Skeletal muscle tissue (tissue), 4 donors: ENCODE measurements around the gene SLC44A1. TPM values are rescaled to one million over a fixed set of nuclear protein-coding genes. Genes with fewer than 3 reads are reported as not detected.

ENCODE experiments used
- H3K27ac ChIP-seq: one replicate; pipeline ENCODE4 v1.7.0; 2013; ENCODE audit warnings: mild to moderate bottlenecking, low read depth, low read length, inconsistent platforms
- H3K27me3 ChIP-seq, 3 donors: one replicate each; pipeline ENCODE4 v1.7.0; 2013; ENCODE audit warnings: low read length in 3 of 3; ENCODE audit not compliant: control insufficient read depth in 3 of 3, insufficient read depth in 3 of 3
- H3K36me3 ChIP-seq, 3 donors: one replicate each; pipeline ENCODE4 v1.7.0; 2013; ENCODE audit warnings: low read length in 3 of 3; ENCODE audit not compliant: control insufficient read depth in 3 of 3, insufficient read depth in 3 of 3
- H3K4me1 ChIP-seq, 3 donors: one replicate each; pipeline ENCODE4 v1.7.0; 2013; ENCODE audit warnings: low read length in 3 of 3, mild to moderate bottlenecking in 3 of 3; ENCODE audit not compliant: control insufficient read depth in 3 of 3, insufficient read depth in 3 of 3
- H3K4me3 ChIP-seq, 3 donors: one replicate each; pipeline ENCODE4 v1.7.0; 2013; ENCODE audit warnings: low read length in 3 of 3
- H3K9ac ChIP-seq, 3 donors: one replicate each; pipeline ENCODE4 v1.7.0; 2013; ENCODE audit warnings: low read length in 3 of 3, mild to moderate bottlenecking in 3 of 3, moderate library complexity in 2 of 3, low read depth in 1 of 3
- H3K9me3 ChIP-seq, 3 donors: one replicate each; pipeline ENCODE4 v1.7.0; 2013; ENCODE audit warnings: low read length in 3 of 3; ENCODE audit not compliant: control insufficient read depth in 3 of 3
- total RNA-seq: library from RNA; depleted of rRNA; stranded (reverse); fragments of >200 nt; gene quantifications from one replicate; pipeline ENCODE4 v1.2.3, GENCODE V29; 2014
- donor health status: Osteomylitis.

SLC44A1 gene
- total RNA-seq, 1 donor from 2014 or later: 14.6 TPM

DNA sequence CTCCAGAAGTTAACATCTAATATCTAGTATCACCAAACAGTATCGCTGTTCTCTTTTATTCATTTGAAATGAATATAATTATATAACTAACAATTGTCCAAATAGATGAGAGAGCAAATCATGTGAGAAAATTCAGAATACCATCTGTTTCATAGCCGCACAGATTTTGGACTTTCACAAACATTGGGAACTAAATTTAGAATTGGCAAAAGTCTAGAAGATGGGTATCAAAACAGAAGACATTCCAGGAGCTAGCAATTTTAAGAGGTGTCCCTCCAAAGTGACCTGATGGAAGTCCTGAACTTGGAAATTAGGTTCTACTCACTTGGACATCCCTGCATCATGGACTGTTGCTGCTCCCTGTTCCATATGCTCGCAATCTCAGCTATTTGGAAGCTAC is 146.4 kb downstream of the SLC44A1 start:
- Histone ChIP-seq H3K9me3 (no peaks in the 10 kb centered on the region), H3K27me3 (no peaks in the 10 kb centered on the region)

DNA sequence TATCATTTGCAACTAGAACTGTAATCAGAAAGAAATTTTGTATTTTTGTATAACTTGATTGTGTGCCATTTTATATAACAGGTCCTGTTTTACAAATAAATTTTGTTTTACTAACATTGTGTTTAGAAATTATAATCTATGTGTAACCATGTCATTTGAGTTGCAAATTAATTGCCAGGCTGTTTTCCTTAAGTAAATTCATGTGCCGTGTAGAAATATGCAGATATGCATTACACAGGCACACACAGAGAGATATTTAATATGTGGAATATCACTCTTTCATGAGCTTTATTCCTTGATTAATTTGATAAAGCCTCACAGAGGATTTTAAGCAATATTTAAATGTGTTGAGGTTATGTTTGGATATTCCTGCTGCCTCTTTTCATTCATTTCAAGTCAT is 146.8 kb downstream of the SLC44A1 start:
- no peaks in the 10 kb centered on the region for H3K27me3 ChIP-seq
- H3K4me1 ChIP-seq: no peaks in the 10 kb centered on the region
- H3K9ac ChIP-seq: no peak overlapping the region
- peaks cover 0 to 2% (median 0%) of the 10 kb centered on the region in 3 donors for H3K36me3 ChIP-seq
- no peak overlapping the region for H3K27ac ChIP-seq
- no peak overlapping the region for H3K4me3 ChIP-seq
- no peaks in the 10 kb centered on the region for H3K9me3 ChIP-seq

More for the DNA sequence above, 146.4 kb downstream of the SLC44A1 start:
- Histone ChIP-seq H3K36me3 (peaks cover 0 to 2% (median 0%) of the 10 kb centered on the region in 3 donors), H3K9ac (no peak overlapping the region), H3K4me1 (no peaks in the 10 kb centered on the region), H3K4me3 (no peak overlapping the region), H3K27ac (no peak overlapping the region)

DNA sequence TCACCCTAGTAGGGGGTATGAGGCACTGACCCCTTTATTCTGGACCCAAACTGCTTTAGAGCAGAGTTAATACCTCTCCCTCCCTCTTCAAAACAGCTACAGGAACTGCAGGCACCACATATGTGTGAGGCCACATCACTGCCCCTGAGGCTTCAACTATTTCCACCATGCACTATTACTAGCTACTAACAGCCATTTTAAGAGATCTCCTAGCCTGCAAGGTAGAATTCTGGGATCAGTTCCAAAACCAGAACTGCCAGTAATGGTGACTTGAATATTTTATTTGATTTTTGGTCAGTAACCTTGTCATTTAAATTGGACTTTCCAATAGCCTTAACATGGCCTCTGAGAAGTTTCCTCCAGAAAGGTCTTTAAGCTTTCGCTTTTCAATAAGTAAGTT is 148.1 kb downstream of the SLC44A1 start:
- no peak overlapping the region for H3K9ac ChIP-seq
- no peaks in the 10 kb centered on the region for H3K27me3 ChIP-seq
- H3K4me3 ChIP-seq: no peak overlapping the region
- no peaks in the 10 kb centered on the region for H3K4me1 ChIP-seq
- no peaks in the 10 kb centered on the region for H3K36me3 ChIP-seq
- H3K27ac ChIP-seq: no peak overlapping the region
- H3K9me3 ChIP-seq: no peaks in the 10 kb centered on the region

DNA sequence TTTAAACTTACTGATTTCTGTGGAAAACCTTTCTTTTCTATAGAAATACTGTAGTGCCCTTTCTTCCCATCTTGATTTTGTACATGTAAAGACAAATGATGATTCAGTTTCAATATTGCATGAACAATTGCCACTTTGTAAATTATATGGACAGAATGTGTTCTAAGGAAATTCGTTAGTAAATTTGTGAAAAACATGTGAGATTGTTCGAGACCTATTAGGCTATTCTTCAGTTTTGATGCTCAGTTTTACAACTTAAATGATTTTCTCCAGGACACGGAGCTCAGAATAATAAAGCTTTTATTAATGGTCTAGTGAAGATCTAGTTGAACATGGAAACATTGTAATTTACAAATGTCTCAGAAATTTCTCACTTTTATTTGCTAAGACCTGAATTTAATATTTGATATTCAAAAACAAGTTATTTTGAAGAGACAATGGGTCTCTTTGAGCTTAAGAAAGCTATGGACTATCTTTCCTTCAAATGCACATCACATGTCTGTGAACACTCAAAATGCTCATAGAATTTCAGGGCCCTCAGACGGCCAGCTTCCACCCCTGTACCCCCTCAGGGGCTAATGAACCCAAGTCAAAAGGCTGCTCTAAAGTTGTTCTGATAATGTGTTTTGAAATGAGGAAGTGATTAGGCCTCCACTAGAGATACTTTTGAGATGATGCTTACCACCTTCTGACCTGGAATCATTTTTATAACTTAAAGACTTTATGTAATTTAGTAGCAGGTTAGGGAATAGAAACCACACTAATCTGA is 149.3 kb downstream of the SLC44A1 start:
- Histone ChIP-seq H3K9ac (no peak overlapping the region), H3K27ac (no peak overlapping the region), H3K27me3 (no peaks in the 10 kb centered on the region), H3K4me1 (no peaks in the 10 kb centered on the region), H3K4me3 (no peak overlapping the region), H3K36me3 (no peaks in the 10 kb centered on the region), H3K9me3 (no peaks in the 10 kb centered on the region)

DNA sequence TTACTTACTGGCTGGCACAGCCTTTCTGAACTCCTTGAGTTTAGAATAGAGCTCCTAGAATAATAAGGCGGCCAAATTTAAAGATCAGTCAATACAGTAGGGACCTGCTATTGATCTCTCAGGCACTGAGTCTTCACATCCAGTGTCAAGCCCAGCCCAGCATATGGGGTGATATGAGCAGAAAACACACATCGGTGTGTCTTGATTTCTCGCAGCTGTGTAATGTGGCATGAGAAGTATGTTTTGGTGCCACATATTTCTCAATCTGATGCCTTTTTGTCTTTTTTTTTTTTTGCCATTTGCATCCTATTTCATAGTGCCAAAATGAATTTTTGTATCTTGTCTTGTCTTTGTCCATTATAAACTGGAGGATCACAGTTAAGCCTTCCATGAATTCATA is 152.0 kb downstream of the SLC44A1 start:
- Histone ChIP-seq H3K9ac (no peak overlapping the region), H3K27me3 (no peaks in the 10 kb centered on the region)

DNA sequence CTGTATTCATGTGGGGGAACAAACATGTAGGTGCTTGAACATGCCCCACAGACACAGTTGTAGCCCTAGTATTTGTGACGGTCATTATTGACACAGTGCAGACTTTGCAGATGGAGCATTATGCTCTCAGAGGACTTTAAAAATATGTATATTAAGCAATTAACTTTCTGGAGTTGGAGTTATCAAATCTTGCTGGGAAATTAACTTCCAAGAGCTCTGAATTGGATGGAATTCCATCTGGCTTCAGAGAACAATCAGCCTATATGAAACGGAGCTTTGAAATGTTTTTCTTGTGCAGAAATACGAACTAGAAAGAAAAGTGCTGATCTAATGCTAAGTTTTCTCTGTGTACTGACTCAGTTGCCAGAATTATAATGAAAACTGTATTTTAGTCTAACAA is 152.4 kb downstream of the SLC44A1 start:
- no peak overlapping the region for H3K27ac ChIP-seq
- no peaks in the 10 kb centered on the region for H3K27me3 ChIP-seq
- no peaks in the 10 kb centered on the region for H3K9me3 ChIP-seq
- H3K4me1 ChIP-seq: peaks cover 0 to 4% (median 0%) of the 10 kb centered on the region in 3 donors
- H3K9ac ChIP-seq: no peak overlapping the region
- no peak overlapping the region for H3K4me3 ChIP-seq
- no peaks in the 10 kb centered on the region for H3K36me3 ChIP-seq

More for the DNA sequence above, 152.0 kb downstream of the SLC44A1 start:
- no peaks in the 10 kb centered on the region for H3K36me3 ChIP-seq
- H3K27ac ChIP-seq: no peak overlapping the region
- no peaks in the 10 kb centered on the region for H3K4me1 ChIP-seq
- no peaks in the 10 kb centered on the region for H3K9me3 ChIP-seq
- no peak overlapping the region for H3K4me3 ChIP-seq

DNA sequence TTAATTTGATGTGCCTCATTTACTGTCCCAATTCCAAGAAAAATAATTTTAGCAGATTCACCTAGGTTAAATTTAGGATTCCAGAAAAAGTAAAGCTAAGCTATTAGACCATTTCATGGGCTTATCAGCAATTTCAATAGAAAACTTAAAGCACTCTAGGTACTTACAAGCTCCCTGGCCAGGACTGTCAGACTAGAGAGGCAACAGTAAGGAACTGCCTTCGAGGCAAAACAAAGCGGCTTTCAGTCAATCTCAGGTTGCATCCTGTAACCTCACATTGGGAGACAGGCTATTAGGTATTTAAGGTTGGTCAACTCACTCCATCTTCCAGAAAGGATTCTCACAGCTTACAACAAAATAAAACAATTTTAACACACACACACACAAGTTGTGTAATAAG is 154.7 kb downstream of the SLC44A1 start:
- H3K36me3 ChIP-seq: no peaks in the 10 kb centered on the region

DNA sequence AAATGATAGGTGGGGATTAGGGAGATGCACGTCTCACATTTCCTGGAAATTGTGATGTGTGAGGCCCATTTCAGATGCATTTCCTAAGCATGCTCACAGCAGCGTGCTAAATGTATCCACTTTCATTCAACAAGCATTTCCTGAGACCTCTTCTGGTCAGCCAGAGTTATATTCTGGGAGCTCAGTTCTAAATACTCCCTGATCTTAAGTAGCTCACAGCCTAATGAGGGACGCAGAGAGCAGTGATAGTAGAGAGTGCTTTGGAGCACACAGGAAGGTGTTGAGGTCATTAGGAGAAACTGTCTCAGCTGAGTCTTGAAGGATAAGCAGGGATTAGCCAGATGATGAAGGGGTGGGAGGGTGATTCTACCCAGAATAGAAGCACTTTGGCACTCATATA is 157.2 kb downstream of the SLC44A1 start:
- H3K27me3 ChIP-seq: no peaks in the 10 kb centered on the region
- no peak overlapping the region for H3K4me3 ChIP-seq

More for the DNA sequence above, 154.7 kb downstream of the SLC44A1 start:
- Histone ChIP-seq H3K9ac (no peak overlapping the region), H3K27me3 (no peaks in the 10 kb centered on the region), H3K9me3 (no peaks in the 10 kb centered on the region), H3K27ac (no peak overlapping the region), H3K4me1 (peaks cover 0 to 4% (median 0%) of the 10 kb centered on the region in 3 donors), H3K4me3 (no peak overlapping the region)

DNA sequence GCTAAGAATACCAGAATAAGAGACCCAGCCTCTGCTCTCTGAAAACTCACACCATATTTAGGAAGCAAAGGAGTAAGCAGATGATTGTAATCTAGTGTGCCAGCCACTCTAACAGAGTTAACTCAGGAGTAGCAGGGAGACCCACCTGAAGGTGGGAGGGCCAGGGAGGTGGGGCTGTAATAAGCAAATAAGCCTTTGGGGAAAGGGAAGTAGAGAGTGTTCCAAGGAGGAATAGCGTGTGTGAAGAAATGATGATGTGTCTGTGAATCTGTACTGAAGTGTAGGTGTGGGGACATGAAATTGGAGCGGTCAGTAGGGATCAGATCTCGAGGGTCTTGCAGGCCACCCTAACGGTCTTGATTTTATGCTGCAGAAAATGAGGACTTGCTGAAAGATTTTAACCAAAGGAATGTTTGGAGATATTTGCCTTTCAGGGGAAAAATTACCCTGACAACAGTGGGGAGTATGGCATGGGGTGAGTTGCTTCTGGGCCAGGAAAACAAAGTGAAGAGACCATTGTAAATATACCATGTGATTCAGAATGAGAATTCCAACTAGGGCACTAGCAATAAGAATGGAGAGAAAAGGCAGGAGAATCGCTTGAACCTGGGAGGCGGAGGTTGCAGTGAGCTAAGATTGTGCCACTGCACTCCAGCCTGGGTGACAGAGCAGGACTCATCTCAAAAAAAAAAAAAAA is 159.2 kb downstream of the SLC44A1 start:
- Histone ChIP-seq H3K9ac (no peak overlapping the region), H3K4me1 (peaks cover 0 to 4% (median 0%) of the 10 kb centered on the region in 3 donors), H3K27ac (no peak overlapping the region), H3K9me3 (no peaks in the 10 kb centered on the region), H3K27me3 (no peaks in the 10 kb centered on the region), H3K4me3 (no peak overlapping the region), H3K36me3 (no peaks in the 10 kb centered on the region)

More for the DNA sequence above, 157.2 kb downstream of the SLC44A1 start:
- no peaks in the 10 kb centered on the region for H3K9me3 ChIP-seq
- H3K36me3 ChIP-seq: no peaks in the 10 kb centered on the region
- peaks cover 0 to 4% (median 0%) of the 10 kb centered on the region in 3 donors for H3K4me1 ChIP-seq
- H3K27ac ChIP-seq: no peak overlapping the region
- no peak overlapping the region for H3K9ac ChIP-seq

DNA sequence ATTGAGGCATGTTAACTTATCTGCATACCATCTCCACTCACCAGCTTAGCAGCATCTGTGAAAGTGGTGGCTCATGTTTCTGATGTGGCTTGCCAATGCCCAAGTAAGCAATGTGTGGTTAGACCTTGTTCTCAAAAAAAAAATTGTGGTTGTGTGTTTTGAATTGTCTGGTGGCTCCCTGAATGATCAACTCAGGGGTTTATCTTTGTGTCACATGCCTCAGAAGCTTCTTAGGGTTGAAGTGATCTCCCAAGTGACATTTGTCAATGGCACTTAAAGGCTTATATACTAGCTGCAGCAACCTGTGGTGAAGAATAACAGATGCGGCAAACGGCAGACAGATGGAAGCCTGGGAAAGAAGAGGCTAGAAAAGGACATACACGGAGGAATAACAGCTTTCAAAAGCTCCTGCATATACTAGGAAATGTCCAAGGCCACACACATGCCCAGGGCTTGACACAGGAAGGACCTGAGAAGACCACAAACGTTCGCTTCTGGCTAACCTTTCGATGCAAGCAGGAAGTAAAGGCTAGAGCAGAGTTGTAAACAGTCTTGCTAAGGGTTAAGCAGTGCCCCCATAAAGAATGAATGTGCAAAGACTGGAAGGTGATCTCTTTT is 161.2 kb downstream of the SLC44A1 start:
- Histone ChIP-seq H3K4me3 (no peak overlapping the region), H3K4me1 (peaks cover 0 to 4% (median 0%) of the 10 kb centered on the region in 3 donors), H3K9ac (no peak overlapping the region), H3K27ac (no peak overlapping the region), H3K9me3 (peaks cover 0 to 4% (median 0%) of the 10 kb centered on the region in 3 donors), H3K27me3 (no peaks in the 10 kb centered on the region), H3K36me3 (no peaks in the 10 kb centered on the region)
